HUES64 (cell line): ENCODE data around the gene PLAAT2.

ENCODE experiments used
- H3K27ac ChIP-seq: 2 replicates; pipeline ENCODE4 v1.7.0; 2013; ENCODE audit warnings: low read depth, low read length, inconsistent platforms
- H3K27me3 ChIP-seq: 2 replicates; pipeline ENCODE4 v1.6.1; 2013; ENCODE audit warnings: mild to moderate bottlenecking, low read length; ENCODE audit not compliant: insufficient read depth
- H3K36me3 ChIP-seq: 2 replicates; pipeline ENCODE4 v1.6.1; 2013; ENCODE audit warnings: mild to moderate bottlenecking, low read length; ENCODE audit not compliant: insufficient read depth
- H3K4me1 ChIP-seq: 2 replicates; pipeline ENCODE4 v1.6.1; 2013; ENCODE audit warnings: mild to moderate bottlenecking, low read length, moderate library complexity; ENCODE audit not compliant: insufficient read depth
- H3K4me3 ChIP-seq: 2 replicates; pipeline ENCODE4 v1.5.1; 2013; ENCODE audit warnings: mild to moderate bottlenecking, low read length, moderate library complexity
- H3K9ac ChIP-seq: 2 replicates; pipeline ENCODE4 v1.6.1; 2013; ENCODE audit warnings: mild to moderate bottlenecking, low read depth, low read length
- H3K9me3 ChIP-seq: 2 replicates; pipeline ENCODE4 v1.6.1; 2013; ENCODE audit warnings: low read depth, low read length; ENCODE audit not compliant: insufficient read depth
- WGBS: fragments of 150-250, 120-280 bp; methylation state at CpG from one replicate; pipeline ENCODE4 v1.1.7; 2013; ENCODE audit warnings: missing lambda C conversion rate; 5-methylcytosine and 5-hydroxymethylcytosine counted together

Gene PLAAT2

GRCh38 chr11:63503492-63503891 lies 59.7 kb downstream of the PLAAT2 start:
- WGBS = 95% methylated on average over 5 of the region's 6 CpGs
- H3K27me3 ChIP-seq = no peaks in the 10 kb centered on the region
- peaks cover 25% of the 10 kb centered on the region for H3K4me1 ChIP-seq
- no peaks in the 10 kb centered on the region; the same call in 1 of the 2 replicates for H3K36me3 ChIP-seq
- H3K9ac ChIP-seq = no peak overlapping the region
- H3K9me3 ChIP-seq = peaks cover 21% of the 10 kb centered on the region
- H3K4me3 ChIP-seq = no peak overlapping the region
- no peak overlapping the region for H3K27ac ChIP-seq
